MM.1S (cell line): ENCODE results near the gene TMEM81.

Source experiments
- CTCF ChIP-seq: fragments of 300-600 bp; sonication (generic); IDR thresholded peaks from 2 replicates; pipeline ENCODE4 v1.5.1; 2016; ENCODE audit warnings: antibody characterized with exemption, low read length, mixed read lengths
- EZH2 ChIP-seq: fragments of 300-600 bp; sonication (generic); optimal IDR thresholded peaks from 2 replicates; pipeline ENCODE3; 2017; ENCODE audit warnings: low read depth, mild to moderate bottlenecking, antibody characterized with exemption, low read length, mixed read lengths
- EZH2phosphoT487 ChIP-seq: fragments of 300-600 bp; sonication (generic); IDR thresholded peaks from 2 replicates; pipeline ENCODE4 v1.6.1; 2018; ENCODE audit warnings: antibody characterized with exemption, low read length

GRCh38 chr1:205043866-205044265, 40.4 kb downstream of the TMEM81 start:
- TF ChIP-seq CTCF = no peak
- no peak for TF ChIP-seq EZH2phosphoT487
- TF ChIP-seq EZH2 = no peak
